Muscle layer of colon (tissue), 2 donors: ENCODE data around the gene TBC1D16.

ENCODE experiments used
- H3K27ac ChIP-seq: one replicate; pipeline ENCODE4 v1.7.0; 2013; ENCODE audit warnings: low read depth, mild to moderate bottlenecking, low read length, moderate library complexity
- H3K27me3 ChIP-seq, 2 donors: one replicate each; pipeline ENCODE4 v1.7.0; 2013; ENCODE audit warnings: low read length in 2 of 2, mild to moderate bottlenecking in 2 of 2; ENCODE audit not compliant: insufficient read depth in 2 of 2, control insufficient read depth in 1 of 2
- H3K36me3 ChIP-seq: one replicate; pipeline ENCODE4 v1.7.0; 2013; ENCODE audit warnings: mild to moderate bottlenecking, low read length; ENCODE audit not compliant: insufficient read depth
- H3K4me1 ChIP-seq: one replicate; pipeline ENCODE4 v1.7.0; 2013; ENCODE audit warnings: mild to moderate bottlenecking, low read length; ENCODE audit not compliant: insufficient read depth
- H3K4me3 ChIP-seq, 2 donors: one replicate each; pipeline ENCODE4 v1.7.0; 2013; ENCODE audit warnings: low read length in 2 of 2, low read depth in 1 of 2, mild to moderate bottlenecking in 1 of 2, moderate library complexity in 1 of 2
- H3K9ac ChIP-seq: one replicate; pipeline ENCODE4 v1.7.0; 2013; ENCODE audit warnings: low read length
- H3K9me3 ChIP-seq: one replicate; pipeline ENCODE4 v1.7.0; 2013; ENCODE audit warnings: mild to moderate bottlenecking, low read length
- donor health status: abdominal sarcoma.
- donor health status: Adenocarcinoma of cecum.

Gene TBC1D16

DNA sequence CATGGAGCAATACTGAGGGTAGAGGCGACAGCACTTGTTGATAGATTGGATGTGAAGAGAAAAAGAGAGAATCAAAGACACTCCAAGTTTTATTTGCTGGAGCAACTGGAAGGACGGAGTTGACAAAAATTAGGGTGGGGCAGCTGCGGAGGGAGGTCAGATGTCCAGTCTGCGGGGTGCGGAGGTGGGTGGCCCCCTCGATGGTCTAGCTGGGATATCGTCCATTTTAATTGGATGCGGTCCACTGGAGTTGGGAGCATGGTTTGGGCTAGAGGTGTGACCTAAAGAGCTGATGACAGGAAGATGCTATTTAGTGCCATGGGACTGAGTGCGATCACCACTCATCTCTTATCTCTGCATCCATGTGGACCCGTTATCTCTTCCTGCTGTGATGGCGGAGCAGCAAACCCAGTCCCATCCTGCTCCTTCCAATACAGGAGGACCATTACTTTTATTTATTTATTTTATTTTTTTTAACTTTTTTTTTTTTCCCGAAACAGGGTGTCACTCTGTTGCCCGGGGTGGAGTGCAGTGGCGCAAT is 148.2 kb downstream of the TBC1D16 start:
- Histone ChIP-seq H3K9ac (no peak overlapping the region), H3K4me1 (peaks cover 9% of the 10 kb centered on the region), H3K36me3 (no peaks in the 10 kb centered on the region), H3K4me3 (no peak overlapping the region), H3K27ac (no peak overlapping the region), H3K9me3 (no peaks in the 10 kb centered on the region), H3K27me3 (peaks cover 5 to 20% of the 10 kb centered on the region in 2 donors)

DNA sequence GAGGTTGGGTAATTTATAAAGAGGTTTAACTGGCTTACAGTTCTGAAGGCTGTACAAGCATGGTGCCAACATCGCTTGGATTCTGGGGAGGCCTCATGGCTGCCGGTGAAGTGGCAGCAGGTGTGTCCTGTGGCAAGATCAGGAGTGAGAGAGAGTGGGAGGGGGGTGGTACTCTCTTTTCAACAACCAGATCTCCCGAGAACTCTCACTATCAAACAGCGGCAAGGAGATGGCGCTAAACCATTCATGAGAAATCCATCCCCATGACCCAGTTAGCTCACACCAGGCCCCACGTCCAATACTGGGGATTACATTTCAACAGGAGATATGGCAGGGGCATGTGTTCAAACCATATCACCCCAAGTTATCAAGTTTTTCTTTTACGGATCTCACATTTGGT is 152.5 kb downstream of the TBC1D16 start:
- Histone ChIP-seq H3K4me1 (no peaks in the 10 kb centered on the region), H3K27ac (no peak overlapping the region), H3K9me3 (no peaks in the 10 kb centered on the region), H3K27me3 (peaks cover 3 to 5% of the 10 kb centered on the region in 2 donors), H3K4me3 (no peak overlapping the region), H3K36me3 (no peaks in the 10 kb centered on the region), H3K9ac (no peak overlapping the region)
